ENCODE data around the gene FAM168B.

The FAM168B gene

GRCh38 chr2:131046918-131047652, 46.2 kb downstream of the FAM168B start:
- Histone ChIP-seq H3K9me3 (ENCODE audit: control insufficient read depth, low read length) (no peaks in the 10 kb centered on the region), H3K27me3 (replicated peaks; ENCODE audit: control insufficient read depth, insufficient read depth, low read length, poor library complexity, severe bottlenecking) (no peaks in the 10 kb centered on the region), H3K27ac (ENCODE audit: insufficient read depth, low read length, poor library complexity, severe bottlenecking) (no peak overlapping the region), H3K4me1 (ENCODE audit: control insufficient read depth, insufficient read depth, low read length, poor library complexity, severe bottlenecking) (no peaks in the 10 kb centered on the region), H3K36me3 (ENCODE audit: control insufficient read depth, insufficient read depth, low read length) (peaks cover 38% of the 10 kb centered on the region), H3K4me3 (ENCODE audit: insufficient read depth, low read depth, low read length, poor library complexity, severe bottlenecking) (no peak overlapping the region)
- DNase-seq: no peak

GRCh38 chr2:131046028-131046917, 47.0 kb downstream of the FAM168B start:
- Histone ChIP-seq H3K36me3 (ENCODE audit: control insufficient read depth, insufficient read depth, low read length) (peaks cover 30% of the 10 kb centered on the region), H3K4me1 (ENCODE audit: control insufficient read depth, insufficient read depth, low read length, poor library complexity, severe bottlenecking) (peaks cover 8% of the 10 kb centered on the region), H3K4me3 (ENCODE audit: insufficient read depth, low read depth, low read length, poor library complexity, severe bottlenecking) (no peak overlapping the region), H3K27ac (ENCODE audit: insufficient read depth, low read length, poor library complexity, severe bottlenecking) (no peak overlapping the region), H3K9me3 (ENCODE audit: control insufficient read depth, low read length) (no peaks in the 10 kb centered on the region), H3K27me3 (replicated peaks; ENCODE audit: control insufficient read depth, insufficient read depth, low read length, poor library complexity, severe bottlenecking) (no peaks in the 10 kb centered on the region)
- DNase-seq: no peak

GRCh38 chr2:131045286-131046027, 47.8 kb downstream of the FAM168B start:
- Histone ChIP-seq H3K27ac (ENCODE audit: insufficient read depth, low read length, poor library complexity, severe bottlenecking) (no peak overlapping the region), H3K36me3 (ENCODE audit: control insufficient read depth, insufficient read depth, low read length) (peaks cover 22% of the 10 kb centered on the region), H3K9me3 (ENCODE audit: control insufficient read depth, low read length) (no peaks in the 10 kb centered on the region), H3K4me1 (ENCODE audit: control insufficient read depth, insufficient read depth, low read length, poor library complexity, severe bottlenecking) (peaks cover 16% of the 10 kb centered on the region), H3K4me3 (ENCODE audit: insufficient read depth, low read depth, low read length, poor library complexity, severe bottlenecking) (no peak overlapping the region), H3K27me3 (replicated peaks; ENCODE audit: control insufficient read depth, insufficient read depth, low read length, poor library complexity, severe bottlenecking) (no peaks in the 10 kb centered on the region)
- DNase-seq: no peak

GRCh38 chr2:131044757-131045150, 48.5 kb downstream of the FAM168B start:
- no peaks in the 10 kb centered on the region for H3K9me3 ChIP-seq (ENCODE audit: control insufficient read depth, low read length)
- H3K4me1 ChIP-seq (ENCODE audit: control insufficient read depth, insufficient read depth, low read length, poor library complexity, severe bottlenecking): peaks cover 22% of the 10 kb centered on the region
- no peak overlapping the region for H3K4me3 ChIP-seq (ENCODE audit: insufficient read depth, low read depth, low read length, poor library complexity, severe bottlenecking)
- H3K27me3 ChIP-seq (replicated peaks; ENCODE audit: control insufficient read depth, insufficient read depth, low read length, poor library complexity, severe bottlenecking): no peaks in the 10 kb centered on the region
- DNase-seq: no peak
- H3K27ac ChIP-seq (ENCODE audit: insufficient read depth, low read length, poor library complexity, severe bottlenecking): no peak overlapping the region
- H3K36me3 ChIP-seq (ENCODE audit: control insufficient read depth, insufficient read depth, low read length): peaks cover 15% of the 10 kb centered on the region

GRCh38 chr2:131044075-131044756, 49.0 kb downstream of the FAM168B start:
- Histone ChIP-seq H3K36me3 (ENCODE audit: control insufficient read depth, insufficient read depth, low read length) (peaks cover 10% of the 10 kb centered on the region), H3K4me1 (ENCODE audit: control insufficient read depth, insufficient read depth, low read length, poor library complexity, severe bottlenecking) (peaks cover 25% of the 10 kb centered on the region), H3K4me3 (ENCODE audit: insufficient read depth, low read depth, low read length, poor library complexity, severe bottlenecking) (no peak overlapping the region), H3K9me3 (ENCODE audit: control insufficient read depth, low read length) (no peaks in the 10 kb centered on the region), H3K27ac (ENCODE audit: insufficient read depth, low read length, poor library complexity, severe bottlenecking) (no peak overlapping the region), H3K27me3 (replicated peaks; ENCODE audit: control insufficient read depth, insufficient read depth, low read length, poor library complexity, severe bottlenecking) (no peaks in the 10 kb centered on the region)
- no peak for DNase-seq

GRCh38 chr2:131043199-131044074, 49.8 kb downstream of the FAM168B start:
- Histone ChIP-seq H3K27me3 (replicated peaks; ENCODE audit: control insufficient read depth, insufficient read depth, low read length, poor library complexity, severe bottlenecking) (no peaks in the 10 kb centered on the region), H3K27ac (ENCODE audit: insufficient read depth, low read length, poor library complexity, severe bottlenecking) (no peak overlapping the region), H3K4me1 (ENCODE audit: control insufficient read depth, insufficient read depth, low read length, poor library complexity, severe bottlenecking) (peaks cover 25% of the 10 kb centered on the region), H3K4me3 (ENCODE audit: insufficient read depth, low read depth, low read length, poor library complexity, severe bottlenecking) (no peak overlapping the region), H3K36me3 (ENCODE audit: control insufficient read depth, insufficient read depth, low read length) (peaks cover 2% of the 10 kb centered on the region), H3K9me3 (ENCODE audit: control insufficient read depth, low read length) (no peaks in the 10 kb centered on the region)
- no peak for DNase-seq

- no peak for DNase-seq
- no peaks in the 10 kb centered on the region for H3K9me3 ChIP-seq (ENCODE audit: control insufficient read depth, low read length)
- no peak overlapping the region for H3K27ac ChIP-seq (ENCODE audit: insufficient read depth, low read length, poor library complexity, severe bottlenecking)
- H3K4me1 ChIP-seq (ENCODE audit: control insufficient read depth, insufficient read depth, low read length, poor library complexity, severe bottlenecking): peaks cover 25% of the 10 kb centered on the region
- no peaks in the 10 kb centered on the region for H3K36me3 ChIP-seq (ENCODE audit: control insufficient read depth, insufficient read depth, low read length)
- no peak overlapping the region for H3K4me3 ChIP-seq (ENCODE audit: insufficient read depth, low read depth, low read length, poor library complexity, severe bottlenecking)
- no peaks in the 10 kb centered on the region for H3K27me3 ChIP-seq (replicated peaks; ENCODE audit: control insufficient read depth, insufficient read depth, low read length, poor library complexity, severe bottlenecking)
These were observed 51.0 kb downstream of the FAM168B start for GRCh38 chr2:131042148-131042775.

- Histone ChIP-seq H3K36me3 (ENCODE audit: control insufficient read depth, insufficient read depth, low read length) (no peaks in the 10 kb centered on the region), H3K27me3 (replicated peaks; ENCODE audit: control insufficient read depth, insufficient read depth, low read length, poor library complexity, severe bottlenecking) (no peaks in the 10 kb centered on the region), H3K27ac (ENCODE audit: insufficient read depth, low read length, poor library complexity, severe bottlenecking) (no peak overlapping the region), H3K9me3 (ENCODE audit: control insufficient read depth, low read length) (no peaks in the 10 kb centered on the region), H3K4me3 (ENCODE audit: insufficient read depth, low read depth, low read length, poor library complexity, severe bottlenecking) (peak overlapping the region; percentile 51), H3K4me1 (ENCODE audit: control insufficient read depth, insufficient read depth, low read length, poor library complexity, severe bottlenecking) (peaks cover 25% of the 10 kb centered on the region)
- no peak for DNase-seq
These were observed 51.7 kb downstream of the FAM168B start for GRCh38 chr2:131041402-131042147.

Data from effector memory CD4-positive, alpha-beta T cell (primary cell).